SK-N-DZ (cell line): Measurements from ENCODE around the gene GPR87.

Source experiments
- DNase-seq: peaks from one replicate; pipeline ENCODE4 v3.0.0-alpha.2; 2015; ENCODE audit warnings: low spot score

Gene GPR87

GRCh38 chr3:151282921-151283320 lies 33.7 kb downstream of the GPR87 start:
- peak; percentile 59 for DNase-seq

GRCh38 chr3:151281671-151282324 lies 34.8 kb downstream of the GPR87 start:
- no peak for DNase-seq

- no peak for DNase-seq
Observed at GRCh38 chr3:151278230-151278629, 38.4 kb downstream of the GPR87 start, which contains the start of gene P2RY14. Gene P2RY14 (minus strand): TSS chr3:151278542. CDS start chr3:151214316, 64,226 bp downstream.

GRCh38 chr3:151276687-151277042 lies 40.0 kb downstream of the GPR87 start:
- DNase-seq = no peak

- DNase-seq = no peak
Observed at GRCh38 chr3:151276038-151276686, 40.5 kb downstream of the GPR87 start.

- DNase-seq = no peak
Observed at GRCh38 chr3:151275091-151275490, 41.5 kb downstream of the GPR87 start.

- no peak for DNase-seq
Observed at GRCh38 chr3:151269631-151270030, 47.0 kb downstream of the GPR87 start.

GRCh38 chr3:151268267-151269235 lies 48.1 kb downstream of the GPR87 start:
- no peak for DNase-seq

GRCh38 chr3:151267066-151267465 lies 49.6 kb downstream of the GPR87 start:
- DNase-seq = no peak

GRCh38 chr3:151265866-151266265 lies 50.8 kb downstream of the GPR87 start:
- no peak for DNase-seq

GRCh38 chr3:151265166-151265565 lies 51.5 kb downstream of the GPR87 start:
- DNase-seq = no peak

GRCh38 chr3:151264605-151265004 lies 52.0 kb downstream of the GPR87 start:
- DNase-seq = no peak

- DNase-seq = no peak
Observed at GRCh38 chr3:151262871-151263525, 53.6 kb downstream of the GPR87 start.

GRCh38 chr3:151259664-151260063 lies 57.0 kb downstream of the GPR87 start:
- DNase-seq = no peak

- no peak for DNase-seq
Observed at GRCh38 chr3:151256749-151257148, 59.9 kb downstream of the GPR87 start.

- no peak for DNase-seq
Observed at GRCh38 chr3:151248772-151249337, 67.8 kb downstream of the GPR87 start.
